HFF-Myc (cell line): ENCODE results near the gene FAIM.
"Not testable (repeated sequence)": the region's sequence is repeated elsewhere in the genome, so short reads cannot be mapped to it uniquely, and the experiment has no call there.

ENCODE experiments used
- DNase-seq: peaks from one replicate; pipeline ENCODE4 v3.0.0-alpha.2; 2011; ENCODE audit warnings: low read depth; ENCODE audit errors: extremely low read depth
- H3K4me3 ChIP-seq: replicated peaks from 2 replicates; pipeline ENCODE4 v1.5.1; 2011; ENCODE audit warnings: low read depth, mild to moderate bottlenecking, control low read depth, low read length
- CTCF ChIP-seq: IDR thresholded peaks from 2 replicates; pipeline ENCODE4 v1.5.1; 2012; ENCODE audit warnings: mild to moderate bottlenecking, low read depth, low read length, control low read depth; ENCODE audit errors: missing control alignments

FAIM gene

GRCh38 chr3:138593488-138594149, 15.0 kb upstream of the FAIM start:
- no peak for TF ChIP-seq CTCF
- peak overlapping the region; percentile 77 for H3K4me3 ChIP-seq
- no peak for DNase-seq

- peak; percentile 79 for TF ChIP-seq CTCF
- peak; percentile 81 for DNase-seq
- H3K4me3 ChIP-seq: peak within 1 kb of the TSS; percentile 77
Observed at GRCh38 chr3:138594150-138594934, 14.2 kb upstream of the FAIM start, which contains the start of gene CEP70. TSS of gene CEP70 (minus strand) at chr3:138594260. CDS start at chr3:138572927, 21,333 bp downstream.

GRCh38 chr3:138594935-138595610, 13.5 kb upstream of the FAIM start:
- DNase-seq: no peak
- TF ChIP-seq CTCF: no peak
- peak overlapping the region; percentile 77 for H3K4me3 ChIP-seq

- DNase-seq, H3K4me3 ChIP-seq: not testable (repeated sequence)
Observed at GRCh38 chr3:138597186-138597976, 11.2 kb upstream of the FAIM start.

- TF ChIP-seq CTCF: no peak
- DNase-seq: no peak
- H3K4me3 ChIP-seq: no peak overlapping the region
Observed at GRCh38 chr3:138598534-138598933, 10.0 kb upstream of the FAIM start.

GRCh38 chr3:138600100-138600745, 8.3 kb upstream of the FAIM start:
- DNase-seq: no peak
- no peak overlapping the region for H3K4me3 ChIP-seq
- TF ChIP-seq CTCF: no peak

GRCh38 chr3:138601661-138602060, 6.9 kb upstream of the FAIM start:
- H3K4me3 ChIP-seq, DNase-seq: not testable (repeated sequence)

- not testable (repeated sequence) for H3K4me3 ChIP-seq, DNase-seq
Observed at GRCh38 chr3:138604106-138604595, 4.4 kb upstream of the FAIM start.
